ENCODE data around the gene NWD2. TPM values are rescaled to one million over a fixed set of nuclear protein-coding genes. Genes with fewer than 3 reads are reported as not detected.

Gene NWD2
- total and polyA plus RNA-seq, 9 of the 15 experiments (the other 6 are each of a cell fraction or from before 2014, with no cell fraction given) = not detected

- H3K36me3 ChIP-seq (ENCODE audit: control insufficient read depth, insufficient read depth, low read length) = no peaks in the 10 kb centered on the region
- POLR2A ChIA-PET = no interaction called here
- TF ChIP-seq NFE2 (IDR thresholded peaks at IDR 0.05; ENCODE audit: low read depth) (no peak), HDAC6 (IDR thresholded peaks at IDR 0.05; ENCODE audit: low read depth, low read length) (no peak), RBM15 (IDR thresholded peaks at IDR 0.05; ENCODE audit: insufficient read depth, low read length) (no peak), SPI1 (IDR thresholded peaks at IDR 0.05; ENCODE audit: borderline replicate concordance, low read depth, low read length) (no peak), PML (IDR thresholded peaks at IDR 0.05; ENCODE audit: low read length) (no peak), ZNF184 (CRISPR knock-in tag; IDR thresholded peaks at IDR 0.05) (no peak), SMARCE1 (IDR thresholded peaks at IDR 0.05) (no peak), CHD2 (IDR thresholded peaks at IDR 0.05; ENCODE audit: low read depth, low read length) (no peak), ZNF592 (IDR thresholded peaks at IDR 0.05) (no peak), DPF2 (IDR thresholded peaks at IDR 0.05) (no peak), HES1 (IDR thresholded peaks at IDR 0.05; ENCODE audit: low read depth) (no peak), HNRNPK (IDR thresholded peaks at IDR 0.05; ENCODE audit: low read depth, low read length, poor library complexity, severe bottlenecking) (no peak), PRPF4 (IDR thresholded peaks at IDR 0.05; ENCODE audit: insufficient read depth, low read depth, low read length, poor library complexity, severe bottlenecking) (no peak), BRF1 (IDR thresholded peaks at IDR 0.05; ENCODE audit: borderline replicate concordance, extremely low read depth, insufficient read length) (no peak), ZSCAN29 (IDR thresholded peaks at IDR 0.05) (no peak), HDAC8 (tag; IDR thresholded peaks at IDR 0.05) (no peak)
Measured at GRCh38 chr4:37439809-37440474, 195.4 kb downstream of the NWD2 start.

More at GRCh38 chr4:37439809-37440474, 195.4 kb downstream of the NWD2 start:
- H3K9ac ChIP-seq (ENCODE audit: insufficient read depth in 1 of 2, low read depth in 2 of 2, low read length in 2 of 2) = no peak overlapping the region
- FAIRE-seq = no peak
- peaks cover 0 to 5% of the 10 kb centered on the region in 2 experiments; a peak in 3 of 5 replicates for H3K27me3 ChIP-seq (ENCODE audit: control insufficient read depth in 2 of 2, insufficient read depth in 2 of 2, low read length in 2 of 2)
- H4K20me1 ChIP-seq (replicated peaks; ENCODE audit: control insufficient read depth, insufficient read depth, low read length) = 0 out of 2 replicates have a peak, but pooled peaks cover 4% of the 10 kb centered on the region
- in situ Hi-C loops (cut with MboI) = no loop called here
- H3K9me3 ChIP-seq (replicated peaks; ENCODE audit: control insufficient read depth, insufficient read depth, low read depth, low read length) = no peaks in the 10 kb centered on the region
- BruUV-seq (replicated peaks) = no TSS peak
- H3K4me1 ChIP-seq (replicated peaks in 1 of 2; ENCODE audit: control insufficient read depth in 2 of 2, insufficient read depth in 2 of 2, low read length in 2 of 2) = no peaks in the 10 kb centered on the region
- H3K79me2 ChIP-seq (ENCODE audit: control insufficient read depth, insufficient read depth, low read length) = no peaks in the 10 kb centered on the region
- no peak overlapping the region for H3K4me3 ChIP-seq
- intact Hi-C loops (cut with micrococcal nuclease) = no loop called here
- ATAC-seq = no peak
- CTCF ChIA-PET (ENCODE audit: low intra/inter-chr PET ratio) = no interaction called here
- no peak overlapping the region for H3K4me2 ChIP-seq (ENCODE audit: insufficient read depth, low read length)
- 2% methylated on average over 5 of the region's 5 CpGs for WGBS (ENCODE audit: insufficient coverage, low coverage, missing lambda C conversion rate)
- H3K27ac ChIP-seq (ENCODE audit: extremely low read depth, low read depth, low read length) = no peak overlapping the region
- no peaks in the 10 kb centered on the region for H3K9me1 ChIP-seq (ENCODE audit: control insufficient read depth, insufficient read depth, low read length)
- H2AFZ ChIP-seq (ENCODE audit: low read depth, low read length) = no peak overlapping the region
- no peak for DNase-seq (ENCODE audit: extremely low read depth in 1 of 4, low spot score in 3 of 4)
